Testis (tissue), 2 donors: ENCODE measurements around the gene ANAPC4.

Experiments used
- CTCF ChIP-seq, 3 experiments: fragments of 450-650 bp in 2 of 3; fragments of 200-600 bp in 1 of 3; sonication (generic) in 1 of 3; IDR thresholded peaks; one replicate each; pipeline ENCODE4 v1.5.1; 2016 to 2019; ENCODE audit warnings: antibody characterized with exemption in 3 of 3, mild to moderate bottlenecking in 2 of 3, moderate library complexity in 1 of 3
- POLR2A ChIP-seq: fragments of 450-650 bp; IDR thresholded peaks from one replicate; pipeline ENCODE4 v1.6.1; 2017; ENCODE audit warnings: antibody characterized with exemption, mild to moderate bottlenecking, moderate library complexity

- no peak for TF ChIP-seq POLR2A
- no peak for TF ChIP-seq CTCF (IDR thresholded peaks at IDR 0.05)
These were observed 72.6 kb downstream of the ANAPC4 start for GRCh38 chr4:25449688-25450087.
